A549 (cell line): ENCODE data around the gene ATXN7L1. TPM values are rescaled to one million over a fixed set of nuclear protein-coding genes. Genes with fewer than 3 reads are reported as not detected.

ENCODE experiments used
- ATAC-seq, 2 experiments: fragments of 200-7000 bp in 1 of 2; fragments of >200 bp in 1 of 2; cut with Nextera tagmentation in 1 of 2; cut with Tn5 transposase in 1 of 2; 3 replicates each; pipeline versions ENCODE4 v1.8.0 to v1.9.1; 2018 to 2020; ENCODE audit warnings: mild to moderate bottlenecking in 1 of 2, moderate library complexity in 1 of 2
- CTCF ChIA-PET: fragments of 300-600 bp; sonication (Branson Sonifier 250); formaldehyde crosslinking; extraction: SDS; loops from one replicate; lab custom pipeline; 2021; ENCODE audit warnings: antibody characterized with exemption, inconsistent platforms; lab: Yijun Ruan, JAX
- POLR2A ChIA-PET: fragments of 350-600 bp; formaldehyde crosslinking; extraction: SDS; loops from one replicate; lab custom pipeline; 2021; ENCODE audit warnings: antibody characterized with exemption, inconsistent platforms; lab: Yijun Ruan, JAX
- DNase-seq, 2 experiments: peaks; one replicate each; pipeline versions ENCODE4 v3.0.0 to v3.0.0-alpha.2; 2011 to 2016; ENCODE audit warnings: low read depth in 1 of 2, low spot score in 1 of 2
- FAIRE-seq: peaks from 2 replicates; lab custom pipeline; 2011; peaks lifted over from hg19 to GRCh38; lab: Jason Lieb, UNC
- H3K27ac ChIP-seq, 2 experiments: fragments of >200 bp; sonication (Bioruptor Twin); formaldehyde crosslinking; 3 replicates each; pipeline ENCODE4 v1.5.1; 2016 to 2017
- H3K4me1 ChIP-seq: fragments of >200 bp; sonication (Bioruptor Twin); formaldehyde crosslinking; 3 replicates; pipeline ENCODE4 v1.6.1; 2016
- H3K4me2 ChIP-seq: fragments of >200 bp; sonication (Bioruptor Twin); formaldehyde crosslinking; 3 replicates; pipeline ENCODE4 v1.6.1; 2016
- H3K4me3 ChIP-seq: fragments of >200 bp; sonication (Bioruptor Twin); formaldehyde crosslinking; 3 replicates; pipeline ENCODE4 v1.5.1; 2016
- H3K9me3 ChIP-seq: fragments of >200 bp; sonication (Bioruptor Twin); formaldehyde crosslinking; 3 replicates; pipeline ENCODE4 v1.6.1; 2016
- ATOH8 ChIP-seq: fragments of 250-450 bp; sonication (Bioruptor Pico); IDR thresholded peaks from 2 replicates; pipeline ENCODE4 v1.5.0; 2020; ENCODE audit warnings: low read depth, mild to moderate bottlenecking, moderate library complexity
- CBX8 ChIP-seq: fragments of 200-600 bp; sonication (generic); IDR thresholded peaks from 2 replicates; pipeline ENCODE4 v1.6.1; 2016
- CEBPB ChIP-seq, 2 experiments: fragments of >200 bp in 1 of 2; sonication (Bioruptor Twin) in 1 of 2; formaldehyde crosslinking in 1 of 2; IDR thresholded peaks; 2 replicates each; pipeline ENCODE4 v1.6.1; 2012 to 2016
- EHF ChIP-seq: fragments of 250-450 bp; sonication (Bioruptor Pico); IDR thresholded peaks from 2 replicates; pipeline ENCODE4 v1.5.0; 2020; ENCODE audit warnings: mild to moderate bottlenecking
- ESRRA ChIP-seq: fragments of 150-350 bp; IDR thresholded peaks from 2 replicates; pipeline ENCODE4 v1.6.1; 2014; ENCODE audit warnings: mild to moderate bottlenecking, low read length, borderline replicate concordance
- HES2 ChIP-seq: fragments of >200 bp; sonication (Bioruptor Twin); formaldehyde crosslinking; IDR thresholded peaks from 2 replicates; pipeline ENCODE4 v1.6.1; 2016
- JUN ChIP-seq, 2 experiments: fragments of >200 bp; sonication (Bioruptor Twin); formaldehyde crosslinking; IDR thresholded peaks; 2 replicates in 1 of 2; 3 replicates in 1 of 2; pipeline ENCODE4 v1.6.1; 2016 to 2017
- KDM5A ChIP-seq: fragments of 200-600 bp; sonication (generic); IDR thresholded peaks from 2 replicates; pipeline ENCODE4 v1.6.1; 2016; ENCODE audit warnings: antibody characterized with exemption, mild to moderate bottlenecking
- MAZ ChIP-seq: fragments of 150-350 bp; IDR thresholded peaks from 2 replicates; pipeline ENCODE4 v1.6.1; 2014; ENCODE audit warnings: antibody characterized with exemption, low read depth, low read length, borderline replicate concordance
- NPAS2 ChIP-seq: fragments of 250-450 bp; sonication (Bioruptor Pico); IDR thresholded peaks from 2 replicates; pipeline ENCODE4 v1.8.0; 2022; ENCODE audit warnings: mild to moderate bottlenecking, moderate library complexity, borderline replicate concordance
- NR3C1 ChIP-seq: fragments of >200 bp; sonication (Bioruptor Twin); formaldehyde crosslinking; IDR thresholded peaks from 3 replicates; pipeline ENCODE4 v1.6.1; 2017
- PBX3 ChIP-seq: IDR thresholded peaks from 2 replicates; pipeline ENCODE4 v1.6.1; 2012
- RARB ChIP-seq: fragments of 250-450 bp; sonication (Bioruptor Pico); IDR thresholded peaks from 2 replicates; pipeline ENCODE4 v1.8.0; 2021; ENCODE audit warnings: mild to moderate bottlenecking, moderate library complexity
- RCOR1 ChIP-seq: fragments of 150-350 bp; IDR thresholded peaks from 2 replicates; pipeline ENCODE4 v1.6.1; 2014; ENCODE audit warnings: antibody characterized with exemption, low read length, low read depth
- REST ChIP-seq: fragments of 200-600 bp; sonication (generic); IDR thresholded peaks from 2 replicates; pipeline ENCODE4 v1.6.1; 2016; ENCODE audit warnings: antibody characterized with exemption, mild to moderate bottlenecking, moderate library complexity
- RFX5 ChIP-seq: fragments of 450-650 bp; IDR thresholded peaks from 2 replicates; pipeline ENCODE4 v1.7.1; 2014; ENCODE audit warnings: antibody characterized with exemption, mild to moderate bottlenecking, moderate library complexity
- RNF2 ChIP-seq: fragments of 200-600 bp; sonication (generic); IDR thresholded peaks from 2 replicates; pipeline ENCODE4 v1.6.1; 2016; ENCODE audit warnings: low read depth, mild to moderate bottlenecking, antibody characterized with exemption, moderate library complexity, borderline replicate concordance
- ZNF302 ChIP-seq: fragments of 250-450 bp; sonication (Bioruptor Pico); IDR thresholded peaks from 2 replicates; pipeline ENCODE4 v1.9.0; 2021; ENCODE audit warnings: inconsistent platforms, mild to moderate bottlenecking, moderate library complexity
- ZSCAN20 ChIP-seq: fragments of 250-450 bp; sonication (Bioruptor Pico); IDR thresholded peaks from 2 replicates; pipeline ENCODE4 v1.8.0; 2022; ENCODE audit warnings: mild to moderate bottlenecking, moderate library complexity
- WGBS: methylation state at CpG from one replicate; pipeline ENCODE4 v1.1.6; 2017; ENCODE audit errors: missing lambda C conversion rate; 5-methylcytosine and 5-hydroxymethylcytosine counted together
- polyA plus RNA-seq, 4 experiments: library from polyadenylated mRNA; depleted of rRNA in 3 of 4; stranded (reverse); fragments of >200 nt; fragmentation: RNase III in 1 of 4; extraction: RNeasy Plus Mini Kit Qiagen cat#74134 plus additional on column Dnase treatment in 1 of 4; gene quantifications; 2 replicates in 3 of 4; 3 replicates in 1 of 4; pipeline ENCODE4 v1.2.3, GENCODE V29; 2011 to 2017

Gene ATXN7L1
- polyA plus RNA-seq, 2 of the 4 experiments (the other 2 are of a cell fraction) = 4.5 to 5.7 TPM

- Histone ChIP-seq H3K27ac (no peak overlapping the region), H3K9me3 (no peaks in the 10 kb centered on the region), H3K4me2 (no peak overlapping the region), H3K4me1 (peaks cover 28% of the 10 kb centered on the region), H3K4me3 (no peak overlapping the region)
- ChIA-PET POLR2A (no interaction called here), CTCF (interaction anchor here (0.7 to 3.9 kb wide), 7 partner anchors 8 to 245 kb away, joined by 3 to 11 read pairs (median 3); no protein-coding TSS in a partner anchor)
- TF ChIP-seq ESRRA (no peak), RNF2 (no peak), ZSCAN20 (CRISPR knock-in tag) (no peak), RFX5 (no peak), EHF (CRISPR knock-in tag) (no peak), NPAS2 (CRISPR knock-in tag) (no peak), ZNF302 (CRISPR knock-in tag) (no peak)
- 96% methylated on average over 7 of the region's 7 CpGs for WGBS
- no peak for FAIRE-seq
- no peak for ATAC-seq
- no peak for DNase-seq
Measured at GRCh38 chr7:105797652-105798051, 78.7 kb downstream of the ATXN7L1 start.

GRCh38 chr7:105796365-105796764 lies 80.0 kb downstream of the ATXN7L1 start:
- POLR2A ChIA-PET = no interaction called here
- H3K4me2 ChIP-seq = no peak overlapping the region
- H3K9me3 ChIP-seq = no peaks in the 10 kb centered on the region
- H3K4me1 ChIP-seq = peaks cover 25% of the 10 kb centered on the region
- ATAC-seq (no peak), FAIRE-seq (no peak), DNase-seq (no peak)
- CTCF ChIA-PET = interaction anchor here (0.8 to 3.9 kb wide), 8 partner anchors 9 to 246 kb away, joined by 3 to 11 read pairs (median 4); no protein-coding TSS in a partner anchor
- 93% methylated on average over 2 of the region's 2 CpGs for WGBS
- no peak for TF ChIP-seq CBX8
- no peak for TF ChIP-seq CEBPB (IDR thresholded peaks at IDR 0.05)
- TF ChIP-seq PBX3 = no peak
- TF ChIP-seq NR3C1 = no peak
- no peak for TF ChIP-seq EHF (CRISPR knock-in tag)
- no peak for TF ChIP-seq MAZ
- TF ChIP-seq REST = no peak
- no peak for TF ChIP-seq ZNF302 (CRISPR knock-in tag)
- TF ChIP-seq RARB = no peak
- TF ChIP-seq KDM5A = no peak
- no peak for TF ChIP-seq HES2
- TF ChIP-seq ATOH8 (CRISPR knock-in tag) = no peak
- TF ChIP-seq JUN (IDR thresholded peaks at IDR 0.05) = no peak
- no peak for TF ChIP-seq RCOR1
- H3K4me3 ChIP-seq = no peak overlapping the region
- H3K27ac ChIP-seq = no peak overlapping the region
